WTC11 (cell line): ENCODE data around the gene ARMC6. TPM values are rescaled to one million over a fixed set of nuclear protein-coding genes. Genes with fewer than 3 reads are reported as not detected.

Source experiments
- ATAC-seq: fragments of 200-7000 bp; cut with Tn5 transposase; 2 replicates; pipeline ENCODE4 v1.10.0; 2021; ENCODE audit warnings: mild to moderate bottlenecking, moderate library complexity
- CTCF ChIA-PET: fragments of 300-600 bp; sonication (Branson Sonifier 250); formaldehyde crosslinking; loops from one replicate; lab custom pipeline; 2021; ENCODE audit warnings: antibody characterized with exemption; lab: Charles Lee
- POLR2A ChIA-PET: fragments of 350-600 bp; sonication (Branson Sonifier 250); formaldehyde crosslinking; loops from one replicate; lab custom pipeline; 2021; ENCODE audit warnings: antibody characterized with exemption; lab: Charles Lee
- DNase-seq: peaks from one replicate; pipeline ENCODE4 v3.0.0; 2021; ENCODE audit warnings: low spot score
- H3K27ac Mint-ChIP-seq: 2 replicates; pipeline ENCODE4 v1.8.0; 2021; ENCODE audit warnings: mixed read lengths
- H3K27me3 Mint-ChIP-seq: 2 replicates; pipeline ENCODE4 v1.8.0; 2021; ENCODE audit warnings: low read depth, mild to moderate bottlenecking, moderate library complexity, mixed read lengths
- H3K36me3 Mint-ChIP-seq: 2 replicates; pipeline ENCODE4 v1.8.0; 2021; ENCODE audit warnings: mixed read lengths
- H3K4me1 Mint-ChIP-seq: 2 replicates; pipeline ENCODE4 v1.8.0; 2022; ENCODE audit warnings: mixed read lengths
- H3K4me3 Mint-ChIP-seq: 2 replicates; pipeline ENCODE4 v1.8.0; 2021; ENCODE audit warnings: mild to moderate bottlenecking, moderate library complexity, mixed read lengths
- H3K9me3 Mint-ChIP-seq: 2 replicates; pipeline ENCODE4 v1.8.0; 2021; ENCODE audit warnings: mixed read lengths
- CREB1 ChIP-seq: sonication (generic); formaldehyde crosslinking; IDR thresholded peaks from 2 replicates; pipeline ENCODE4 v1.8.0; 2023; ENCODE audit warnings: mild to moderate bottlenecking, missing genetic modification reagents
- E2F4 ChIP-seq: sonication (generic); formaldehyde crosslinking; IDR thresholded peaks from 2 replicates; pipeline ENCODE4 v1.8.1; 2022; ENCODE audit warnings: low read depth, mild to moderate bottlenecking, moderate library complexity, missing genetic modification reagents, borderline replicate concordance
- GTF2I ChIP-seq: fragments of 250-450 bp; sonication (Bioruptor Pico); conservative IDR thresholded peaks from 2 replicates; pipeline ENCODE4 v1.4.0; 2021; ENCODE audit warnings: mild to moderate bottlenecking
- JAZF1 ChIP-seq: fragments of 250-450 bp; sonication (Bioruptor Pico); IDR thresholded peaks from 2 replicates; pipeline ENCODE4 v1.9.0; 2021; ENCODE audit warnings: moderate library complexity, mild to moderate bottlenecking, inconsistent platforms
- KAT7 ChIP-seq: sonication (generic); formaldehyde crosslinking; IDR thresholded peaks from 2 replicates; pipeline ENCODE4 v1.8.1; 2023; ENCODE audit warnings: missing genetic modification reagents, mild to moderate bottlenecking, borderline replicate concordance
- NR2C2 ChIP-seq: sonication (generic); formaldehyde crosslinking; IDR thresholded peaks from 2 replicates; pipeline ENCODE4 v1.8.0; 2022; ENCODE audit warnings: mild to moderate bottlenecking, missing genetic modification reagents
- PRRX2 ChIP-seq: fragments of 250-450 bp; sonication (Bioruptor Pico); IDR thresholded peaks from 2 replicates; pipeline ENCODE4 v1.8.0; 2021; ENCODE audit warnings: mild to moderate bottlenecking
- RELA ChIP-seq: sonication (generic); formaldehyde crosslinking; IDR thresholded peaks from 2 replicates; pipeline ENCODE4 v1.8.1; 2022; ENCODE audit warnings: missing genetic modification reagents, mild to moderate bottlenecking, borderline replicate concordance
- SMAD3 ChIP-seq: sonication (generic); formaldehyde crosslinking; IDR thresholded peaks from 2 replicates; pipeline ENCODE4 v1.8.0; 2022; ENCODE audit warnings: missing genetic modification reagents, mild to moderate bottlenecking, borderline replicate concordance
- SMAD4 ChIP-seq: sonication (generic); formaldehyde crosslinking; IDR thresholded peaks from 2 replicates; pipeline ENCODE4 v1.8.0; 2022; ENCODE audit warnings: mild to moderate bottlenecking, missing genetic modification reagents
- SOX15 ChIP-seq: fragments of 250-450 bp; sonication (Bioruptor Pico); IDR thresholded peaks from 2 replicates; pipeline ENCODE4 v1.9.0; 2021; ENCODE audit warnings: mild to moderate bottlenecking
- SP1 ChIP-seq: sonication (generic); formaldehyde crosslinking; conservative IDR thresholded peaks from 2 replicates; pipeline ENCODE4 v1.8.1; 2022; ENCODE audit warnings: missing genetic modification reagents
- ZNF121 ChIP-seq: sonication (generic); formaldehyde crosslinking; IDR thresholded peaks from 2 replicates; pipeline ENCODE4 v1.8.0; 2023; ENCODE audit warnings: missing genetic modification reagents
- ZNF219 ChIP-seq: sonication (generic); formaldehyde crosslinking; IDR thresholded peaks from 2 replicates; pipeline ENCODE4 v1.8.0; 2023; ENCODE audit warnings: missing genetic modification reagents, mild to moderate bottlenecking, borderline replicate concordance
- ZNF416 ChIP-seq: fragments of 250-450 bp; sonication (Bioruptor Pico); IDR thresholded peaks from 2 replicates; pipeline ENCODE4 v1.9.0; 2021; ENCODE audit warnings: mild to moderate bottlenecking, inconsistent platforms
- total RNA-seq: library from RNA; stranded (reverse); gene quantifications from 3 replicates; pipeline ENCODE4 v1.2.3, GENCODE V29; 2021
- TF ChIP-seq, protein P1 (sequence below): sonication (generic); formaldehyde crosslinking; IDR thresholded peaks from 2 replicates; pipeline ENCODE4 v1.8.1; 2022; ENCODE audit warnings: low read depth, missing genetic modification reagents, borderline replicate concordance
- TF ChIP-seq, protein P2 (sequence below): sonication (generic); formaldehyde crosslinking; IDR thresholded peaks from 2 replicates; pipeline ENCODE4 v1.8.0; 2023; ENCODE audit warnings: missing genetic modification reagents, mild to moderate bottlenecking, borderline replicate concordance

ARMC6 gene
- total RNA-seq, 1 experiment from 2014 or later: 58.8 TPM

DNA sequence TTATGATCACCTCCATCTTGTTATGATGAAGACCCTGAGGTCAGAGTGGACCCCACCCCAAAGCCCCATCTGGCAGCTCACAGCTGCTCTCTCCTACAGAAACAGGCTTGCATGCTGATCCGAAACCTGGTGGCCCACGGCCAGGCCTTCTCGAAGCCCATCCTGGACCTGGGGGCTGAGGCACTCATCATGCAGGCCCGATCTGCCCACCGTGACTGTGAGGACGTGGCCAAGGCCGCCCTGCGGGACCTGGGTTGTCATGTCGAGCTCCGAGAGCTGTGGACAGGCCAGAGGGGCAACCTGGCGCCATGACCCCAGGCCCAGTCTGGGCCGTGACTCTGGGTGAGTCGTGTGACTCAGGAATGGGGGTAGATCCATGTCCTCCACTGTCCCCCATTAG is 23.9 kb downstream of the ARMC6 start (continued):
- TF ChIP-seq CREB1 (no peak), ZNF121 (CRISPR knock-in tag) (no peak), NR2C2 (CRISPR knock-in tag) (no peak), KAT7 (CRISPR knock-in tag) (no peak), ZNF416 (CRISPR knock-in tag) (no peak), SP1 (CRISPR knock-in tag) (no peak)
- TF ChIP-seq, protein P1, sequence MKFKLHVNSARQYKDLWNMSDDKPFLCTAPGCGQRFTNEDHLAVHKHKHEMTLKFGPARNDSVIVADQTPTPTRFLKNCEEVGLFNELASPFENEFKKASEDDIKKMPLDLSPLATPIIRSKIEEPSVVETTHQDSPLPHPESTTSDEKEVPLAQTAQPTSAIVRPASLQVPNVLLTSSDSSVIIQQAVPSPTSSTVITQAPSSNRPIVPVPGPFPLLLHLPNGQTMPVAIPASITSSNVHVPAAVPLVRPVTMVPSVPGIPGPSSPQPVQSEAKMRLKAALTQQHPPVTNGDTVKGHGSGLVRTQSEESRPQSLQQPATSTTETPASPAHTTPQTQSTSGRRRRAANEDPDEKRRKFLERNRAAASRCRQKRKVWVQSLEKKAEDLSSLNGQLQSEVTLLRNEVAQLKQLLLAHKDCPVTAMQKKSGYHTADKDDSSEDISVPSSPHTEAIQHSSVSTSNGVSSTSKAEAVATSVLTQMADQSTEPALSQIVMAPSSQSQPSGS: no peak
- TF ChIP-seq, all 79 proteins: peak for 0

- CTCF ChIA-PET: no interaction called here
These were observed 24.3 kb downstream of the ARMC6 start for GRCh38 chr19:19057720-19058119.

More at GRCh38 chr19:19057720-19058119, 24.3 kb downstream of the ARMC6 start:
- Mint-ChIP-seq H3K9me3 (no peaks in the 10 kb centered on the region), H3K4me1 (peaks cover 2% of the 10 kb centered on the region), H3K4me3 (no peak overlapping the region), H3K27ac (no peak overlapping the region), H3K36me3 (peaks cover 29% of the 10 kb centered on the region), H3K27me3 (peaks cover 12% of the 10 kb centered on the region)
- no peak for DNase-seq
- POLR2A ChIA-PET: no interaction called here
- ATAC-seq: no peak
- TF ChIP-seq PRRX2 (no peak), GTF2I (CRISPR knock-in tag) (no peak), SMAD3 (no peak), JAZF1 (CRISPR knock-in tag) (no peak), SMAD4 (CRISPR knock-in tag) (no peak), E2F4 (CRISPR knock-in tag) (no peak), ZNF219 (CRISPR knock-in tag) (no peak), RELA (CRISPR knock-in tag) (no peak), SOX15 (CRISPR knock-in tag) (no peak)
- TF ChIP-seq, protein P1: no peak
- TF ChIP-seq, protein P2, sequence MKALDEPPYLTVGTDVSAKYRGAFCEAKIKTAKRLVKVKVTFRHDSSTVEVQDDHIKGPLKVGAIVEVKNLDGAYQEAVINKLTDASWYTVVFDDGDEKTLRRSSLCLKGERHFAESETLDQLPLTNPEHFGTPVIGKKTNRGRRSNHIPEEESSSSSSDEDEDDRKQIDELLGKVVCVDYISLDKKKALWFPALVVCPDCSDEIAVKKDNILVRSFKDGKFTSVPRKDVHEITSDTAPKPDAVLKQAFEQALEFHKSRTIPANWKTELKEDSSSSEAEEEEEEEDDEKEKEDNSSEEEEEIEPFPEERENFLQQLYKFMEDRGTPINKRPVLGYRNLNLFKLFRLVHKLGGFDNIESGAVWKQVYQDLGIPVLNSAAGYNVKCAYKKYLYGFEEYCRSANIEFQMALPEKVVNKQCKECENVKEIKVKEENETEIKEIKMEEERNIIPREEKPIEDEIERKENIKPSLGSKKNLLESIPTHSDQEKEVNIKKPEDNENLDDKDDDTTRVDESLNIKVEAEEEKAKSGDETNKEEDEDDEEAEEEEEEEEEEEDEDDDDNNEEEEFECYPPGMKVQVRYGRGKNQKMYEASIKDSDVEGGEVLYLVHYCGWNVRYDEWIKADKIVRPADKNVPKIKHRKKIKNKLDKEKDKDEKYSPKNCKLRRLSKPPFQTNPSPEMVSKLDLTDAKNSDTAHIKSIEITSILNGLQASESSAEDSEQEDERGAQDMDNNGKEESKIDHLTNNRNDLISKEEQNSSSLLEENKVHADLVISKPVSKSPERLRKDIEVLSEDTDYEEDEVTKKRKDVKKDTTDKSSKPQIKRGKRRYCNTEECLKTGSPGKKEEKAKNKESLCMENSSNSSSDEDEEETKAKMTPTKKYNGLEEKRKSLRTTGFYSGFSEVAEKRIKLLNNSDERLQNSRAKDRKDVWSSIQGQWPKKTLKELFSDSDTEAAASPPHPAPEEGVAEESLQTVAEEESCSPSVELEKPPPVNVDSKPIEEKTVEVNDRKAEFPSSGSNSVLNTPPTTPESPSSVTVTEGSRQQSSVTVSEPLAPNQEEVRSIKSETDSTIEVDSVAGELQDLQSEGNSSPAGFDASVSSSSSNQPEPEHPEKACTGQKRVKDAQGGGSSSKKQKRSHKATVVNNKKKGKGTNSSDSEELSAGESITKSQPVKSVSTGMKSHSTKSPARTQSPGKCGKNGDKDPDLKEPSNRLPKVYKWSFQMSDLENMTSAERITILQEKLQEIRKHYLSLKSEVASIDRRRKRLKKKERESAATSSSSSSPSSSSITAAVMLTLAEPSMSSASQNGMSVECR (CRISPR knock-in tag): no peak
